ENCODE results near the gene DBH.

GRCh38 chr9:133607381-133607780 lies 28.8 kb upstream of the DBH start:
- TF ChIP-seq PPARA (CRISPR knock-in tag; IDR thresholded peaks at IDR 0.05; ENCODE audit: borderline replicate concordance) (no peak), CREB5 (CRISPR knock-in tag; IDR thresholded peaks at IDR 0.05; ENCODE audit: low read depth) (no peak), CSDC2 (CRISPR knock-in tag; IDR thresholded peaks at IDR 0.05) (no peak), TCF4 (CRISPR knock-in tag; IDR thresholded peaks at IDR 0.05; ENCODE audit: borderline replicate concordance) (no peak), PATZ1 (CRISPR knock-in tag; IDR thresholded peaks at IDR 0.05; ENCODE audit: borderline replicate concordance) (no peak)

Measured in SK-N-SH treated with all-trans-retinoic acid at 6 μM for 48 hours (cell line).